ENCODE measurements around the gene TRIM34.
"Not testable (repeated sequence)": the region's sequence is repeated elsewhere in the genome, so short reads cannot be mapped to it uniquely, and the experiment has no call there.

The TRIM34 gene

GRCh38 chr11:5624489-5625279 is at the start of gene TRIM34:
Gene TRIM34, plus strand, starts transcription at chr11:5625001. Its CDS starts 7,331 bp downstream, at chr11:5632332.
- DNase-seq (ENCODE audit: low read depth in 2 of 2), result no peak

GRCh38 chr11:5575152-5575551 is 49.6 kb upstream of the TRIM34 start:
- no peak for DNase-seq (ENCODE audit: low read depth in 2 of 2)

GRCh38 chr11:5577101-5577500 is 47.7 kb upstream of the TRIM34 start:
- DNase-seq (ENCODE audit: low read depth in 2 of 2), result no peak

- no peak for DNase-seq (ENCODE audit: low read depth in 2 of 2)
Measured at GRCh38 chr11:5580577-5580976, 44.2 kb upstream of the TRIM34 start, which contains the start of gene OR52B6. Gene OR52B6, plus strand, starts transcription at chr11:5580877. Its CDS starts 0 bp downstream, at chr11:5580877.

- no peak for DNase-seq (ENCODE audit: low read depth in 2 of 2)
Measured at GRCh38 chr11:5581014-5581413, 43.8 kb upstream of the TRIM34 start.

- DNase-seq (ENCODE audit: low read depth in 2 of 2), result not testable (repeated sequence)
Measured at GRCh38 chr11:5584458-5584857, 40.3 kb upstream of the TRIM34 start.

- DNase-seq (ENCODE audit: low read depth in 2 of 2), result not testable (repeated sequence)
Measured at GRCh38 chr11:5589906-5590305, 34.9 kb upstream of the TRIM34 start.

GRCh38 chr11:5591613-5592012 is 33.2 kb upstream of the TRIM34 start:
- no peak for DNase-seq (ENCODE audit: low read depth in 2 of 2)

GRCh38 chr11:5592615-5593014 is 32.2 kb upstream of the TRIM34 start:
- DNase-seq (ENCODE audit: low read depth in 2 of 2), result no peak

- DNase-seq (ENCODE audit: low read depth in 2 of 2), result no peak
Measured at GRCh38 chr11:5593146-5593545, 31.7 kb upstream of the TRIM34 start.

GRCh38 chr11:5596607-5597201 is 28.1 kb upstream of the TRIM34 start, which contains the start of gene TRIM6:
Gene TRIM6, plus strand, starts transcription at chr11:5596637. Its CDS starts 261 bp downstream, at chr11:5596898.
- no peak for DNase-seq (ENCODE audit: low read depth in 2 of 2)

GRCh38 chr11:5597953-5598352 is 26.8 kb upstream of the TRIM34 start:
- DNase-seq (ENCODE audit: low read depth in 2 of 2), result no peak

- no peak for DNase-seq (ENCODE audit: low read depth in 2 of 2)
Measured at GRCh38 chr11:5600374-5600851, 24.4 kb upstream of the TRIM34 start.

- not testable (repeated sequence) for DNase-seq (ENCODE audit: low read depth in 2 of 2)
Measured at GRCh38 chr11:5602791-5603190, 22.0 kb upstream of the TRIM34 start.

- DNase-seq (ENCODE audit: low read depth in 2 of 2), result no peak
Measured at GRCh38 chr11:5603326-5603725, 21.5 kb upstream of the TRIM34 start.

- no peak for DNase-seq (ENCODE audit: low read depth in 2 of 2)
Measured at GRCh38 chr11:5604896-5605295, 19.9 kb upstream of the TRIM34 start.

- no peak for DNase-seq (ENCODE audit: low read depth in 2 of 2)
Measured at GRCh38 chr11:5605849-5606248, 19.0 kb upstream of the TRIM34 start.

GRCh38 chr11:5608808-5609207 is 16.0 kb upstream of the TRIM34 start:
- DNase-seq (ENCODE audit: low read depth in 2 of 2), result no peak

- DNase-seq (ENCODE audit: low read depth in 2 of 2), result no peak
Measured at GRCh38 chr11:5610446-5610845, 14.4 kb upstream of the TRIM34 start.

- no peak for DNase-seq (ENCODE audit: low read depth in 2 of 2)
Measured at GRCh38 chr11:5611627-5612026, 13.2 kb upstream of the TRIM34 start.

GRCh38 chr11:5618807-5619206 is 6.0 kb upstream of the TRIM34 start:
- no peak for DNase-seq (ENCODE audit: low read depth in 2 of 2)

GRCh38 chr11:5620651-5621521 is 3.9 kb upstream of the TRIM34 start:
- DNase-seq (ENCODE audit: low read depth in 2 of 2), result no peak

All from fibroblast of skin of left quadriceps (primary cell).